BJ (cell line): Measurements from ENCODE around the gene EFNB2. TPM values are rescaled to one million over a fixed set of nuclear protein-coding genes. Genes with fewer than 3 reads are reported as not detected.

Source experiments
- CTCF ChIA-PET: fragments of 350-600 bp; formaldehyde crosslinking; extraction: SDS; loops from one replicate; lab custom pipeline; 2021; ENCODE audit warnings: antibody characterized with exemption, inconsistent platforms; lab: Yijun Ruan, JAX
- POLR2A ChIA-PET: fragments of 300-600 bp; sonication (Branson Sonifier 250); formaldehyde crosslinking; extraction: SDS; loops from one replicate; lab custom pipeline; 2021; ENCODE audit warnings: antibody characterized with exemption; lab: Charles Lee
- DNase-seq: peaks from one replicate; pipeline ENCODE4 v3.0.0-alpha.2; 2011; ENCODE audit warnings: low read depth
- H3K27me3 ChIP-seq: 2 replicates; pipeline ENCODE4 v1.6.0; 2011; ENCODE audit warnings: low read length; ENCODE audit not compliant: control insufficient read depth, insufficient read depth
- H3K36me3 ChIP-seq: 2 replicates; pipeline ENCODE4 v1.5.1; 2011; ENCODE audit warnings: low read length; ENCODE audit not compliant: control insufficient read depth, insufficient read depth
- H3K4me3 ChIP-seq: 2 replicates; pipeline ENCODE4 v1.5.1; 2011; ENCODE audit warnings: low read depth, mild to moderate bottlenecking, control low read depth, low read length
- CTCF ChIP-seq: IDR thresholded peaks from 2 replicates; pipeline ENCODE4 v1.5.1; 2011; ENCODE audit warnings: low read depth, mild to moderate bottlenecking, control low read depth, inconsistent platforms, low read length, moderate library complexity; ENCODE audit not compliant: insufficient read depth
- polyA plus RNA-seq: library from polyadenylated mRNA; depleted of rRNA; stranded (reverse); fragments of >200 nt; gene quantifications from 2 replicates; pipeline ENCODE4 v1.2.3, GENCODE V29; 2011

Gene EFNB2
- polyA plus RNA-seq, 1 experiment: 19.4 TPM

GRCh38 chr13:106467427-106468122, 67.9 kb downstream of the EFNB2 start:
- ChIA-PET POLR2A (no interaction called here), CTCF (interaction anchor here (1.2 kb wide), 1 partner anchor 15 kb away, joined by 4 read pairs; no protein-coding TSS in a partner anchor)
- no peaks in the 10 kb centered on the region for H3K36me3 ChIP-seq
- no peak overlapping the region for H3K4me3 ChIP-seq
- H3K27me3 ChIP-seq: no peaks in the 10 kb centered on the region; the same call in 1 of the 2 replicates
- TF ChIP-seq CTCF: no peak
- DNase-seq: no peak

- Histone ChIP-seq H3K27me3 (no peaks in the 10 kb centered on the region; the same call in 1 of the 2 replicates), H3K36me3 (no peaks in the 10 kb centered on the region), H3K4me3 (no peak overlapping the region)
- no peak for DNase-seq
- ChIA-PET CTCF (interaction anchor here (1.2 kb wide), 1 partner anchor 14 kb away, joined by 4 read pairs; no protein-coding TSS in a partner anchor), POLR2A (no interaction called here)
- no peak for TF ChIP-seq CTCF
Observed at GRCh38 chr13:106466691-106467426, 68.6 kb downstream of the EFNB2 start.

- Histone ChIP-seq H3K36me3 (no peaks in the 10 kb centered on the region), H3K27me3 (no peaks in the 10 kb centered on the region; the same call in 1 of the 2 replicates), H3K4me3 (no peak overlapping the region)
- CTCF ChIA-PET: no interaction called here
- TF ChIP-seq CTCF: no peak
- POLR2A ChIA-PET: no interaction called here
- DNase-seq: no peak
Observed at GRCh38 chr13:106464076-106464475, 71.4 kb downstream of the EFNB2 start.

- Histone ChIP-seq H3K4me3 (no peak overlapping the region), H3K27me3 (no peaks in the 10 kb centered on the region; the same call in 1 of the 2 replicates), H3K36me3 (no peaks in the 10 kb centered on the region)
- ChIA-PET CTCF (no interaction called here), POLR2A (no interaction called here)
- TF ChIP-seq CTCF: no peak
- DNase-seq: no peak
Observed at GRCh38 chr13:106462710-106463109, 72.8 kb downstream of the EFNB2 start.

- no peak for TF ChIP-seq CTCF
- Histone ChIP-seq H3K36me3 (no peaks in the 10 kb centered on the region), H3K4me3 (no peak overlapping the region), H3K27me3 (no peaks in the 10 kb centered on the region)
- CTCF ChIA-PET: interaction anchor here (1.2 kb wide), 1 partner anchor 8 kb away, joined by 4 read pairs; no protein-coding TSS in a partner anchor
- DNase-seq: no peak
- POLR2A ChIA-PET: no interaction called here
Observed at GRCh38 chr13:106455777-106456176, 79.7 kb downstream of the EFNB2 start.
